ENCODE measurements around the gene SEC14L3. TPM values are rescaled to one million over a fixed set of nuclear protein-coding genes. Genes with fewer than 3 reads are reported as not detected.

SEC14L3 gene
- not detected for total RNA-seq

GRCh38 chr22:30471616-30472318 lies at the start of gene SEC14L3:
TSS of gene SEC14L3 (minus strand) at chr22:30472017. CDS start at chr22:30471958, 59 bp downstream.
- no peak within 1 kb of the TSS for H3K27ac Mint-ChIP-seq
- H3K4me3 Mint-ChIP-seq = no peak within 1 kb of the TSS
- H3K4me1 Mint-ChIP-seq (ENCODE audit: low read depth) = peaks cover 8% of the 10 kb centered on the region
- H3K36me3 Mint-ChIP-seq (ENCODE audit: insufficient read depth in 2 of 2) = no peaks in the 10 kb centered on the region
- H3K9me3 Mint-ChIP-seq = no peaks in the 10 kb centered on the region
- H3K27me3 Mint-ChIP-seq (ENCODE audit: low read depth) = peaks cover 18% of the 10 kb centered on the region
- DNase-seq (no peak), ATAC-seq (replicated peaks in 1 of 2) (no peak)

GRCh38 chr22:30519842-30520425 lies 48.1 kb upstream of the SEC14L3 start:
- H3K4me1 Mint-ChIP-seq (ENCODE audit: low read depth) = no peaks in the 10 kb centered on the region
- H3K9me3 Mint-ChIP-seq = no peaks in the 10 kb centered on the region
- DNase-seq (no peak), ATAC-seq (replicated peaks in 1 of 2) (no peak)
- H3K4me3 Mint-ChIP-seq = no peak overlapping the region
- no peaks in the 10 kb centered on the region for H3K36me3 Mint-ChIP-seq (ENCODE audit: insufficient read depth in 2 of 2)
- H3K27ac Mint-ChIP-seq = no peak overlapping the region
- no peaks in the 10 kb centered on the region for H3K27me3 Mint-ChIP-seq (ENCODE audit: low read depth)

GRCh38 chr22:30516731-30517130 lies 44.9 kb upstream of the SEC14L3 start:
- H3K4me1 Mint-ChIP-seq (ENCODE audit: low read depth) = no peaks in the 10 kb centered on the region
- H3K27me3 Mint-ChIP-seq (ENCODE audit: low read depth) = no peaks in the 10 kb centered on the region
- no peaks in the 10 kb centered on the region for H3K36me3 Mint-ChIP-seq (ENCODE audit: insufficient read depth in 2 of 2)
- no peaks in the 10 kb centered on the region for H3K9me3 Mint-ChIP-seq
- H3K27ac Mint-ChIP-seq = no peak overlapping the region
- H3K4me3 Mint-ChIP-seq = no peak overlapping the region
- no peak for ATAC-seq (replicated peaks in 1 of 2)
- DNase-seq = no peak

GRCh38 chr22:30516273-30516672 lies 44.5 kb upstream of the SEC14L3 start:
- ATAC-seq (replicated peaks in 1 of 2) = no peak

GRCh38 chr22:30514252-30514651 lies 42.4 kb upstream of the SEC14L3 start:
- Mint-ChIP-seq H3K4me3 (no peak overlapping the region), H3K36me3 (ENCODE audit: insufficient read depth in 2 of 2) (no peaks in the 10 kb centered on the region), H3K4me1 (ENCODE audit: low read depth) (no peaks in the 10 kb centered on the region), H3K27ac (no peak overlapping the region), H3K27me3 (ENCODE audit: low read depth) (no peaks in the 10 kb centered on the region), H3K9me3 (no peaks in the 10 kb centered on the region)
- ATAC-seq (replicated peaks in 1 of 2) = no peak
- no peak for DNase-seq

More at GRCh38 chr22:30516273-30516672, 44.5 kb upstream of the SEC14L3 start:
- Mint-ChIP-seq H3K27ac (no peak overlapping the region), H3K4me1 (ENCODE audit: low read depth) (no peaks in the 10 kb centered on the region), H3K36me3 (ENCODE audit: insufficient read depth in 2 of 2) (no peaks in the 10 kb centered on the region), H3K27me3 (ENCODE audit: low read depth) (no peaks in the 10 kb centered on the region), H3K4me3 (no peak overlapping the region), H3K9me3 (no peaks in the 10 kb centered on the region)
- DNase-seq = no peak

- DNase-seq (no peak), ATAC-seq (replicated peaks in 1 of 2) (no peak)
- Mint-ChIP-seq H3K36me3 (ENCODE audit: insufficient read depth in 2 of 2) (no peaks in the 10 kb centered on the region), H3K27ac (no peak overlapping the region), H3K9me3 (no peaks in the 10 kb centered on the region), H3K4me1 (ENCODE audit: low read depth) (no peaks in the 10 kb centered on the region), H3K27me3 (ENCODE audit: low read depth) (no peaks in the 10 kb centered on the region), H3K4me3 (no peak overlapping the region)
Observed at GRCh38 chr22:30513462-30513861, 41.6 kb upstream of the SEC14L3 start.

GRCh38 chr22:30511911-30512310 lies 40.1 kb upstream of the SEC14L3 start:
- no peak for ATAC-seq (replicated peaks in 1 of 2)
- no peaks in the 10 kb centered on the region for H3K4me1 Mint-ChIP-seq (ENCODE audit: low read depth)
- H3K27ac Mint-ChIP-seq = no peak overlapping the region
- no peak for DNase-seq
- no peaks in the 10 kb centered on the region for H3K27me3 Mint-ChIP-seq (ENCODE audit: low read depth)
- H3K4me3 Mint-ChIP-seq = no peak overlapping the region
- no peaks in the 10 kb centered on the region for H3K9me3 Mint-ChIP-seq
- H3K36me3 Mint-ChIP-seq (ENCODE audit: insufficient read depth in 2 of 2) = no peaks in the 10 kb centered on the region

GRCh38 chr22:30511109-30511508 lies 39.3 kb upstream of the SEC14L3 start:
- ATAC-seq (replicated peaks in 1 of 2) (no peak), DNase-seq (no peak)
- Mint-ChIP-seq H3K4me1 (ENCODE audit: low read depth) (no peaks in the 10 kb centered on the region), H3K9me3 (no peaks in the 10 kb centered on the region), H3K4me3 (no peak overlapping the region), H3K27me3 (ENCODE audit: low read depth) (no peaks in the 10 kb centered on the region), H3K36me3 (ENCODE audit: insufficient read depth in 2 of 2) (no peaks in the 10 kb centered on the region), H3K27ac (no peak overlapping the region)

- DNase-seq (no peak), ATAC-seq (replicated peaks in 1 of 2) (no peak)
- H3K4me1 Mint-ChIP-seq (ENCODE audit: low read depth) = no peaks in the 10 kb centered on the region
- peaks cover 11% of the 10 kb centered on the region for H3K27me3 Mint-ChIP-seq (ENCODE audit: low read depth)
- H3K27ac Mint-ChIP-seq = no peak overlapping the region
- H3K9me3 Mint-ChIP-seq = no peaks in the 10 kb centered on the region
- H3K36me3 Mint-ChIP-seq (ENCODE audit: insufficient read depth in 2 of 2) = no peaks in the 10 kb centered on the region
- H3K4me3 Mint-ChIP-seq = no peak overlapping the region
Observed at GRCh38 chr22:30508216-30508615, 36.4 kb upstream of the SEC14L3 start.

GRCh38 chr22:30507670-30508069 lies 35.9 kb upstream of the SEC14L3 start:
- H3K27me3 Mint-ChIP-seq (ENCODE audit: low read depth) = peaks cover 11% of the 10 kb centered on the region
- H3K27ac Mint-ChIP-seq = no peak overlapping the region
- no peaks in the 10 kb centered on the region for H3K9me3 Mint-ChIP-seq
- H3K4me3 Mint-ChIP-seq = no peak overlapping the region
- ATAC-seq (replicated peaks in 1 of 2) (no peak), DNase-seq (no peak)
- no peaks in the 10 kb centered on the region for H3K4me1 Mint-ChIP-seq (ENCODE audit: low read depth)
- H3K36me3 Mint-ChIP-seq (ENCODE audit: insufficient read depth in 2 of 2) = no peaks in the 10 kb centered on the region

- H3K9me3 Mint-ChIP-seq = no peaks in the 10 kb centered on the region
- H3K4me1 Mint-ChIP-seq (ENCODE audit: low read depth) = no peaks in the 10 kb centered on the region
- DNase-seq (no peak), ATAC-seq (replicated peaks in 1 of 2) (no peak)
- H3K36me3 Mint-ChIP-seq (ENCODE audit: insufficient read depth in 2 of 2) = no peaks in the 10 kb centered on the region
- no peak overlapping the region for H3K27ac Mint-ChIP-seq
- no peak overlapping the region for H3K4me3 Mint-ChIP-seq
- peaks cover 11% of the 10 kb centered on the region for H3K27me3 Mint-ChIP-seq (ENCODE audit: low read depth)
Observed at GRCh38 chr22:30506507-30506968, 34.7 kb upstream of the SEC14L3 start.

- no peak overlapping the region for H3K27ac Mint-ChIP-seq
- H3K36me3 Mint-ChIP-seq (ENCODE audit: insufficient read depth in 2 of 2) = no peaks in the 10 kb centered on the region
- H3K4me1 Mint-ChIP-seq (ENCODE audit: low read depth) = no peaks in the 10 kb centered on the region
- no peak overlapping the region for H3K4me3 Mint-ChIP-seq
- no peak for DNase-seq
- no peaks in the 10 kb centered on the region for H3K9me3 Mint-ChIP-seq
- peaks cover 11% of the 10 kb centered on the region for H3K27me3 Mint-ChIP-seq (ENCODE audit: low read depth)
- no peak for ATAC-seq (replicated peaks in 1 of 2)
Observed at GRCh38 chr22:30503551-30503950, 31.7 kb upstream of the SEC14L3 start.

- DNase-seq (no peak), ATAC-seq (replicated peaks in 1 of 2) (no peak)
- peaks cover 11% of the 10 kb centered on the region for H3K27me3 Mint-ChIP-seq (ENCODE audit: low read depth)
- H3K4me1 Mint-ChIP-seq (ENCODE audit: low read depth) = no peaks in the 10 kb centered on the region
- no peak overlapping the region for H3K27ac Mint-ChIP-seq
- no peaks in the 10 kb centered on the region for H3K9me3 Mint-ChIP-seq
- no peaks in the 10 kb centered on the region for H3K36me3 Mint-ChIP-seq (ENCODE audit: insufficient read depth in 2 of 2)
- no peak overlapping the region for H3K4me3 Mint-ChIP-seq
Observed at GRCh38 chr22:30502911-30503310, 31.1 kb upstream of the SEC14L3 start.

- ATAC-seq (replicated peaks in 1 of 2) = no peak
- no peaks in the 10 kb centered on the region for H3K36me3 Mint-ChIP-seq (ENCODE audit: insufficient read depth in 2 of 2)
- peaks cover 11% of the 10 kb centered on the region for H3K27me3 Mint-ChIP-seq (ENCODE audit: low read depth)
Observed at GRCh38 chr22:30502153-30502552, 30.3 kb upstream of the SEC14L3 start.

More at GRCh38 chr22:30502153-30502552, 30.3 kb upstream of the SEC14L3 start:
- no peaks in the 10 kb centered on the region for H3K4me1 Mint-ChIP-seq (ENCODE audit: low read depth)
- no peaks in the 10 kb centered on the region for H3K9me3 Mint-ChIP-seq
- H3K27ac Mint-ChIP-seq = no peak overlapping the region
- no peak overlapping the region for H3K4me3 Mint-ChIP-seq
- no peak for DNase-seq

Measured in activated T-cell treated with anti-CD3 and anti-CD28 coated beads, Interleukin-2, amount 50 U/mL, for 72 hours (primary cell).